Astrocyte (in vitro differentiated cells and primary cell): ENCODE measurements around the gene KIF26B. TPM values are rescaled to one million over a fixed set of nuclear protein-coding genes. Genes with fewer than 3 reads are reported as not detected.

Experiments
- DNase-seq: peaks from one replicate; pipeline ENCODE4 v3.0.0-alpha.2; 2010; ENCODE audit warnings: low read depth
- FAIRE-seq: peaks from 2 replicates; lab custom pipeline; 2011; peaks lifted over from hg19 to GRCh38; lab: Jason Lieb, UNC
- H2AFZ ChIP-seq: 2 replicates; pipeline ENCODE4 v1.6.0; 2012; ENCODE audit warnings: low read depth, low read length, inconsistent platforms
- H3K27ac ChIP-seq: 2 replicates; pipeline ENCODE4 v1.5.1; 2011; ENCODE audit warnings: low read depth, low read length, inconsistent platforms
- H3K27me3 ChIP-seq: 2 replicates; pipeline ENCODE4 v1.6.0; 2011; ENCODE audit warnings: low read length, inconsistent platforms; ENCODE audit not compliant: insufficient read depth
- H3K36me3 ChIP-seq: 2 replicates; pipeline ENCODE4 v1.5.1; 2011; ENCODE audit warnings: low read length, inconsistent platforms; ENCODE audit not compliant: insufficient read depth
- H3K4me1 ChIP-seq: 2 replicates; pipeline ENCODE4 v1.5.1; 2011; ENCODE audit warnings: low read length, inconsistent platforms; ENCODE audit not compliant: insufficient read depth
- H3K4me2 ChIP-seq: 2 replicates; pipeline ENCODE4 v1.6.0; 2012; ENCODE audit warnings: low read length, inconsistent platforms
- H3K4me3 ChIP-seq: 2 replicates; pipeline ENCODE4 v1.5.1; 2011; ENCODE audit warnings: low read depth, mild to moderate bottlenecking, low read length, inconsistent platforms; ENCODE audit not compliant: insufficient read depth
- H3K79me2 ChIP-seq: 2 replicates; pipeline ENCODE4 v1.6.0; 2012; ENCODE audit warnings: mild to moderate bottlenecking, low read length, inconsistent platforms; ENCODE audit not compliant: insufficient read depth
- H3K9ac ChIP-seq: 2 replicates; pipeline ENCODE4 v1.6.0; 2012; ENCODE audit warnings: mild to moderate bottlenecking, low read length, inconsistent platforms
- H3K9me3 ChIP-seq: 2 replicates; pipeline ENCODE4 v1.5.1; 2012; ENCODE audit warnings: low read depth, mild to moderate bottlenecking, low read length, inconsistent platforms; ENCODE audit not compliant: insufficient read depth
- H4K20me1 ChIP-seq: 2 replicates; pipeline ENCODE4 v1.6.0; 2012; ENCODE audit warnings: low read length, inconsistent platforms; ENCODE audit not compliant: insufficient read depth
- H3K27ac Mint-ChIP-seq: one replicate; pipeline ENCODE4 v1.8.0; 2021; ENCODE audit warnings: mild to moderate bottlenecking, mixed read lengths; ENCODE audit not compliant: unreplicated experiment
- H3K27me3 Mint-ChIP-seq: one replicate; pipeline ENCODE4 v1.8.0; 2021; ENCODE audit warnings: low read depth, mixed read lengths; ENCODE audit not compliant: unreplicated experiment
- H3K36me3 Mint-ChIP-seq: one replicate; pipeline ENCODE4 v1.8.0; 2021; ENCODE audit warnings: low read depth, mixed read lengths; ENCODE audit not compliant: unreplicated experiment
- H3K4me1 Mint-ChIP-seq: one replicate; pipeline ENCODE4 v1.8.0; 2021; ENCODE audit warnings: low read depth, mixed read lengths; ENCODE audit not compliant: unreplicated experiment
- H3K4me3 Mint-ChIP-seq: one replicate; pipeline ENCODE4 v1.8.0; 2021; ENCODE audit warnings: mild to moderate bottlenecking, moderate library complexity, mixed read lengths; ENCODE audit not compliant: unreplicated experiment
- H3K9me3 Mint-ChIP-seq: one replicate; pipeline ENCODE4 v1.8.0; 2021; ENCODE audit warnings: mild to moderate bottlenecking, mixed read lengths; ENCODE audit not compliant: unreplicated experiment
- CTCF ChIP-seq: IDR thresholded peaks from 2 replicates; pipeline ENCODE4 v1.5.1; 2011; ENCODE audit warnings: low read depth, mild to moderate bottlenecking, inconsistent platforms, low read length, moderate library complexity; ENCODE audit not compliant: insufficient read depth
- EZH2 ChIP-seq: IDR thresholded peaks from 2 replicates; pipeline ENCODE4 v1.6.1; 2012; ENCODE audit warnings: mild to moderate bottlenecking, low read length, inconsistent platforms; ENCODE audit not compliant: insufficient read depth
- total RNA-seq: library from RNA; stranded (reverse); gene quantifications from 2 replicates; pipeline ENCODE4 v1.2.1, GENCODE V29; 2021

The KIF26B gene
- total RNA-seq, 1 donor from 2014 or later = 6.8 TPM

DNA sequence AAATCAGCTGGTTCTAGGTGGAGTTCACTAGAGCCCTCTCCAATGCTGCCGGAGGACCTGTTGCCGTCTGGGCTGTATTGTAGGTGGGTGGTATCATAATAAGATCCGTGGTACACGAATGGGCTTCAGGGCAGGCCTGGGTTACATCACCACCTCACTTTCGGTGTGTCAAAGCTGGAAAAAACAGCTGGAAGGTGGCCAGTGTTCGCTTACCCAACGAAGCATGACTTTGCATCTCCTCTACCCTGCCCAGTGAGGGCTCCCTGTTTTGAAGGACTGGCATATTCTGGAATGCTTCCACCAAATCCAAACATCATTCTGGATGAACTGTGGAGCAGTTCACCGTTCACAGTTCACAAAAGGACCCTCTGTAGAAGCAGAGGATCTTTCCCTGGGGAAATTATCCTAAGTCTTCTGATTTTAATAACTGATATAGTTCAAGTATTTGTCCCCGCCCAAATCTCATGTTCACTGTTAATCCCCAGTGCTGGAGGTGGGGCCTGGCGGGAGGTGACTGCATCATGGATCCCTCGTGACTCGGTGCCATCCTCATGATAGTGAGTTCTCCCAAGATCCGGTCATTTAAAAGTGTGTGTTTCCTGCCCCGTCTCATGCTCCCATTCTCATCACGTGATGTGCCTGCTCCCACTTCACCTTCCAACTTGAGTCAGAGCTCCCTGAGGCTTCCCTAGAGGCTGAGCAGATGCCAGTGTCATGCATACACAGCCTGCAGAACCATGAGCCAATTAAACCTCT is 429.0 kb downstream of the KIF26B start:
- no peak overlapping the region for H3K4me3 Mint-ChIP-seq
- H3K9me3 Mint-ChIP-seq = peaks cover 6% of the 10 kb centered on the region
- H3K27ac ChIP-seq = peak overlapping the region; percentile 6

DNA sequence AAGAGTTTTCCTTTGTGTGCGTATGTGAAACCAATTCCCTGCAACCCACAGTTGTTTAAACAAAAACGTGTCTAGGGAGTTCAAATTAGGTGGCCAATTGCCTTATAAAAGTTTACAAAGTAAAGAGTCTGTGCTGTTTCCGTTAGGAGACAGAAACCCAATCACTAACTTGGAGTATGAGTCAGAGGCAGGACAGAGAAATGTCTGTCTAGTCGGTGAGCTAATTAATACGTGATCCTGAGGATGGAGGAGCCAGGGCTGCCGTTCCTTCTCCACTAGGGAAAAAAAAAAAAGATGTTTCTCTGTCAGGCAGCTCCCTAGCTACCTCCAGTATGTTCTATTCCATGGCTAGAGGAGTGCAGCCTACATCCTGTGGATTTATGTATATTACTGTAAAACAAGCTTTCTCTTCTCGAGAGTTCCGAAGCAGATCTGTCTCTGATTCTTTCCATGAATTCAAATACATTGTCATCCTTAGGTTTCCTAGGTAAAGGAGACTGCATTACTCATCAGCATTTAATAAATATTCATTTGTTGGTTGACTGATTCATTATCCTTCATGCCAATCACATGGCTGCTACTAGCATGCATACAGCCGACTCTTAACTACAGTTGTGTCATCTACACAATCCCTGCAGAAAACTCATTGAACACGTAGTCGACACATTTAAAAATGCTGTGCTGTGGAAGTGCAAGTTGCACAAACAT is 430.6 kb downstream of the KIF26B start:
- Histone ChIP-seq H3K79me2 (no peaks in the 10 kb centered on the region), H2AFZ (peak overlapping the region; percentile 50), H3K4me1 (peaks cover 18% of the 10 kb centered on the region), H3K36me3 (no peaks in the 10 kb centered on the region), H3K27me3 (no peaks in the 10 kb centered on the region), H3K27ac (peak overlapping the region; percentile 92), H3K4me2 (peak overlapping the region; percentile 75), H3K4me3 (peak overlapping the region; percentile 40), H3K9ac (peak overlapping the region; percentile 68), H3K9me3 (no peaks in the 10 kb centered on the region), H4K20me1 (no peaks in the 10 kb centered on the region)
- peak overlapping the region; percentile 98 for H3K27ac Mint-ChIP-seq
- H3K9me3 Mint-ChIP-seq = peaks cover 2% of the 10 kb centered on the region
- DNase-seq = peak; percentile 96
- TF ChIP-seq CTCF (no peak), EZH2 (no peak)
- peak overlapping the region; percentile 22 for H3K4me3 Mint-ChIP-seq
- no peak for FAIRE-seq
- H3K27me3 Mint-ChIP-seq = peaks cover 6% of the 10 kb centered on the region
- H3K4me1 Mint-ChIP-seq = peaks cover 34% of the 10 kb centered on the region
- peaks cover 1% of the 10 kb centered on the region for H3K36me3 Mint-ChIP-seq

More for the DNA sequence above, 429.0 kb downstream of the KIF26B start:
- H2AFZ ChIP-seq = no peak overlapping the region
- H3K4me1 Mint-ChIP-seq = peaks cover 34% of the 10 kb centered on the region
- peaks cover 18% of the 10 kb centered on the region for H3K4me1 ChIP-seq
- TF ChIP-seq EZH2 = no peak
- TF ChIP-seq CTCF = no peak
- no peak overlapping the region for H3K9ac ChIP-seq
- H4K20me1 ChIP-seq = no peaks in the 10 kb centered on the region
- no peaks in the 10 kb centered on the region for H3K27me3 ChIP-seq
- H3K4me2 ChIP-seq = no peak overlapping the region
- H3K27me3 Mint-ChIP-seq = peaks cover 6% of the 10 kb centered on the region
- H3K4me3 ChIP-seq = no peak overlapping the region
- H3K79me2 ChIP-seq = no peaks in the 10 kb centered on the region
- H3K9me3 ChIP-seq = no peaks in the 10 kb centered on the region
- H3K36me3 Mint-ChIP-seq = peaks cover 5% of the 10 kb centered on the region
- no peaks in the 10 kb centered on the region for H3K36me3 ChIP-seq
- H3K27ac Mint-ChIP-seq = peak overlapping the region; percentile 98
- DNase-seq (no peak), FAIRE-seq (no peak)
